NCI-H1092 treated with DMSO at 0.1 percent for 48 hours (cell line): ENCODE results near the gene GDPD5.

ENCODE experiments used
- DNase-seq: peaks from one replicate; lab custom pipeline; 2025; lab: John Stamatoyannopoulos, UW

Gene GDPD5

GRCh38 chr11:75525433-75526191, at the start of gene GDPD5:
Gene GDPD5 (minus strand): TSS chr11:75525941. CDS start chr11:75477735, 48,206 bp downstream.
- peak; percentile 78 for DNase-seq

- DNase-seq = no peak
These were observed 49.2 kb upstream of the GDPD5 start for GRCh38 chr11:75574698-75575602.

GRCh38 chr11:75572744-75573143, 47.0 kb upstream of the GDPD5 start:
- DNase-seq = peak; percentile 29

- no peak for DNase-seq
These were observed 45.9 kb upstream of the GDPD5 start for GRCh38 chr11:75571625-75572024.

- no peak for DNase-seq
These were observed 44.9 kb upstream of the GDPD5 start for GRCh38 chr11:75570559-75571139.

GRCh38 chr11:75568616-75569219, 43.0 kb upstream of the GDPD5 start:
- no peak for DNase-seq

GRCh38 chr11:75567971-75568370, 42.2 kb upstream of the GDPD5 start:
- DNase-seq = no peak

- no peak for DNase-seq
These were observed 41.1 kb upstream of the GDPD5 start for GRCh38 chr11:75566763-75567279.

- DNase-seq = no peak
These were observed 40.4 kb upstream of the GDPD5 start for GRCh38 chr11:75565916-75566762.

- DNase-seq = no peak
These were observed 39.6 kb upstream of the GDPD5 start for GRCh38 chr11:75565221-75565814.

GRCh38 chr11:75563978-75564552, 38.3 kb upstream of the GDPD5 start:
- DNase-seq = no peak

- no peak for DNase-seq
These were observed 37.8 kb upstream of the GDPD5 start for GRCh38 chr11:75563501-75563977.

GRCh38 chr11:75562836-75563484, 37.2 kb upstream of the GDPD5 start:
- DNase-seq = no peak

- peak; percentile 78 for DNase-seq
These were observed 36.5 kb upstream of the GDPD5 start, which contains the start of gene SERPINH1 for GRCh38 chr11:75562048-75562835. Gene SERPINH1 (plus strand): TSS chr11:75562253. CDS start chr11:75566350, 4,097 bp downstream.

- DNase-seq = no peak
These were observed 35.8 kb upstream of the GDPD5 start for GRCh38 chr11:75561426-75562047.

GRCh38 chr11:75560644-75561043, 34.9 kb upstream of the GDPD5 start:
- no peak for DNase-seq

- no peak for DNase-seq
These were observed 33.5 kb upstream of the GDPD5 start for GRCh38 chr11:75558939-75559843.
